ENCODE data around the gene EIF4A3.
A peak's percentile ranks its signal among the peaks of the same experiment; 100 is the strongest.

EIF4A3 gene

GRCh38 chr17:80147035-80147822 lies at the start of gene EIF4A3:
TSS of gene EIF4A3 (minus strand) at chr17:80147128. CDS start at chr17:80146961, 167 bp downstream.
- DNase-seq (ENCODE audit: low read depth in 2 of 2) = peak; percentile 91 to 94

- DNase-seq (ENCODE audit: low read depth in 2 of 2) = no peak
Measured at GRCh38 chr17:80196652-80197051, 49.7 kb upstream of the EIF4A3 start.

DNA sequence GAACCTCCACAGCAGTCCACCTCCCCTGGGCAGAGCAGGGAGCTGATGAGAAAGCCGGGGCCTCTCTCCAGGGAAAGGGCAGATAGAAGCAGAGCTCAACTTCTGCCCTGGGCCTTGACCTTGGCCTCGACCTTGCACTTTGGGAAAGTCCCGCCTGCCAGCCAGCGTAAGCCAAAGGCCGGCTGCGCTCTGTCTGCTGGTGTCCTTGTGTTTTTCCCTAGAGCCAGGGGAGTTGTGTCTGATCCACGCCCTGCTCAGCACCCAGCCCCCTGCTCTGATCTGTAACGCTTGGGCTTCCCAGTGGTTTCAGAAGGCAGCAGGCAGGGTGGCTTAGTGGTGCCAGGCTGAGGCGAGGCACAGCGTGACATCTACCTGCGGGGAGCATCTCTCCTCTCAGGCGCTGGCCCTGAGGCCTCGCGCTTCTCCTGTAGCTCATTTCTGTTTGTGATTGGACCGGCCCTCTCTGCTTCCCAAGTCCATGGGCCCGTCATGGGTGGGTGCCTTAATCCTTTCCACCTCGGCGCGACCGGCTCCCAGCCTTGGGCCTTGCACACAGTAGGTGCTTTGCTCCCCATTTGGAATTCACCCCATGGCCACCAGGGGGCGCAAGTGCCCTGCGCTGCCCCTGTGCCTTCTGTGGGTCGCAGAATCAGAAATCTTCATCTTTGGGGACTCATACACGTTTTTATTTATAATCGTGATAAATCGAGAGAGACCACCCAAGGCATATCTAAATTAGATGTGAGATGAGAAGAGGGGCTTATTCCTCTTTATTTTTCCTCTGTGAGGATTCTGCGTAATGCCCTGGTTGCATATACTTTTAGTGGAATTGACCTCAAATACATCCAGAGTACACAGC lies 49.0 kb upstream of the EIF4A3 start:
- peak; percentile 39 to 48 for DNase-seq (ENCODE audit: low read depth in 2 of 2)

DNA sequence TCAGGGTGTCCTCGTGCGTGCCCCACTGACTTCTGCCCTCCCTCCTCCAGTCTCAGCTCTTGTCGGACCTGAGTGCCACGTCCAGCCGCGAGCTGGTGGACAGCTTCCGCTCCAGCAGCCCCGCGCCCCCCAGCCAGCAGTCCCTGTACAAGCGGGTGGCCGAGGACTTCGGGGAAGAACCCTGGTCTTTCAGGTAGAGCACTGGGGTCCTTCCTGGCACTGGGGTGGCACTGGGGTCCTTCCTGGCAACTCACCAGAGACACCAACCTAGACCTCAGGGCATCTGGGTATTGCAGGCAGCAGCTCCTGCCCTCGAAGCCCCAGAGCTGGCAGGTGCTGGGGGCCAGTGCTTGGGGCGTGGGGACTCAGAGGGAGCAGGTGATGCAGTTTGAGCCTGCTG lies 48.2 kb upstream of the EIF4A3 start:
- no peak for DNase-seq (ENCODE audit: low read depth in 2 of 2)

GRCh38 chr17:80191865-80192661 lies 45.1 kb upstream of the EIF4A3 start:
- DNase-seq (ENCODE audit: low read depth in 2 of 2) = no peak

GRCh38 chr17:80191192-80191591 lies 44.3 kb upstream of the EIF4A3 start:
- no peak for DNase-seq (ENCODE audit: low read depth in 2 of 2)

- no peak for DNase-seq (ENCODE audit: low read depth in 2 of 2)
Measured at GRCh38 chr17:80190716-80191115, 43.8 kb upstream of the EIF4A3 start.

- DNase-seq (ENCODE audit: low read depth in 2 of 2) = no peak
Measured at GRCh38 chr17:80189611-80190010, 42.7 kb upstream of the EIF4A3 start.

GRCh38 chr17:80187515-80187941 lies 40.6 kb upstream of the EIF4A3 start:
- DNase-seq (ENCODE audit: low read depth in 2 of 2) = no peak

DNA sequence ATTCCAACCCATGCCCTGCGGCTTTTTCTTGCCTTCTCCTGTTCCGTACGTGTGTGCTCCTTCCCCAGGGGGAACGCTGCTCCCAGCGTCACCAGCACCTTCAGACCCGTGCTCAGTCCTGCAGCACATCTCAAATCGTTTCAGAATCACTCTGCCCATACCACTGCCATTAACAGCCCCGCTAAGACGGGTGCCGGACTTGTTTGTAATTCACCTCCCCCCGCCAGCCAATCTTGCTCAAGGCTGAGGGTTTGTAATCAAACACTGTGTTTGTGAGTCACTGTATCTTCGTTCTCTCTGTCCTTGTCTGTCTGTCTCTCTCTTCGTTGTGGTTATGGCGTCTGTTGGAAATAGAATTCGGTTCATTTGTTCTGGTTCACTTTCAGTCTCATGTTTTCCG lies 40.2 kb upstream of the EIF4A3 start:
- no peak for DNase-seq (ENCODE audit: low read depth in 2 of 2)

- DNase-seq (ENCODE audit: low read depth in 2 of 2) = no peak
Measured at GRCh38 chr17:80185968-80186367, 39.0 kb upstream of the EIF4A3 start.

DNA sequence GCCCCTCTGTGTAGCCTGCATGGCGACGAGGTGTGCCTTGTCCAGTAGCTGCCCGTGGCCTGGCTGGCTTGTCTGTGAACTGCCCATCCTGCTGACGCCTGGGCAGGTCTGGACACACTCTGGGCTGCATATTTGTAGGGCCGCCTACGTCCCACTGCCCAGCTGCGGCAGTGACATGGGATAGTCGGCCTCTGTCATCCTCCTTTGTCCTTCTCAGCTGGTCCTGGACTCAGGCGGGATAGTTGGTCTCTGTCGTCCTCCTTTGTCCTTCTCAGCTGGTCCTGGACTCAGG lies 37.4 kb upstream of the EIF4A3 start:
- DNase-seq (ENCODE audit: low read depth in 2 of 2) = no peak

DNA sequence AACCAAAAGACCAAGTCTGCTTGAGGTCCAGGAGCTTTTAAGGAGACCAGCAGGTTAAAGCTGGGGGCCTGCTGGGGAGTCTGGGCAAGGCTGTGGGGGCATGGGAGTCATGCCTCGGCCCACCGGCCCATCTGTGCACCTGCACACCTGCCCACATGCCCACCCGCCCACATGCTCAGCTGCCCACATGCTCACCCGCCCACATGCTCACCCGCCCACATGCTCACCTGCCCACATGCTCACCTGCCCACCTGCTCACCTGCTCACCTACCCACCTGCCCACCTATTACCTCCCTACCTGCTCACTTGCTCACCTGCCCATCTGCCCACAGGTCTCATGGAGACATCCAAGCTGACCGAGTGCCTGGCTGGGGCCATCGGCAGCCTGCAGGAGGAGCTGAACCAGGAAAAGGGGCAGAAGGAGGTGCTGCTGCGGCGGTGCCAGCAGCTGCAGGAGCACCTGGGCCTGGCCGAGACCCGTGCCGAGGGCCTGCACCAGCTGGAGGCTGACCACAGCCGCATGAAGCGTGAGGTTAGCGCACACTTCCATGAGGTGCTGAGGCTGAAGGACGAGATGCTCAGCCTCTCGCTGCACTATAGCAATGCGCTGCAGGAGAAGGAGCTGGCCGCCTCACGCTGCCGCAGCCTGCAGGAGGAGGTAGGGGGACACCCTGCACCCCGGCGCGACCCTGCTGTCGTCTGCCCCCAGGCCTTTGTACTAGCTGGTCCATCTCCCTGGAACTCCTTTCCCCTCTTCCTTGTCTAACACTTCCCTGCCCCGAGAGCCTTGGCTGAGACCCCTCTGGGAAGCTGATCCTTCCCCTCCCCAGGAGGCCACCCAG lies 36.9 kb upstream of the EIF4A3 start:
- DNase-seq (ENCODE audit: low read depth in 2 of 2) = no peak

DNA sequence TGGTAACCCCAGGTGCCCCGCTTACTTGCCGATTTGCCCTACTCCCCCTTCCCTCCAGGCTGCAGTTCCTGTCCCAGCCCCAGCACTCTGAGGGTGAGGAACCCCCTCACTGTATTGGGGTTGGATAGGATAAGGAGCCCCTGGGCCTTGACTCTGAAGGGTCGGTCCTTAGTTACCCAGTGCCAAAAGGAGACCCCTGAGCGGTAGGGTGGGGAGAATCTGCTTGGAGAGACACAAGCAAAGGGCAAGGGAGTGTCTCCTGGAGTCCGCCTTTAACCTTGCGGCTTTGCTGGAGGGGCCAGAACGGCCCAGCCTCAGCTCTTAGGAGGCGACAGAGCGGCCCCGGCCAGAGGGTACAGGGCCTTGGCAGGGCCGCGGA lies 35.9 kb upstream of the EIF4A3 start:
- DNase-seq (ENCODE audit: low read depth in 2 of 2) = no peak

DNA sequence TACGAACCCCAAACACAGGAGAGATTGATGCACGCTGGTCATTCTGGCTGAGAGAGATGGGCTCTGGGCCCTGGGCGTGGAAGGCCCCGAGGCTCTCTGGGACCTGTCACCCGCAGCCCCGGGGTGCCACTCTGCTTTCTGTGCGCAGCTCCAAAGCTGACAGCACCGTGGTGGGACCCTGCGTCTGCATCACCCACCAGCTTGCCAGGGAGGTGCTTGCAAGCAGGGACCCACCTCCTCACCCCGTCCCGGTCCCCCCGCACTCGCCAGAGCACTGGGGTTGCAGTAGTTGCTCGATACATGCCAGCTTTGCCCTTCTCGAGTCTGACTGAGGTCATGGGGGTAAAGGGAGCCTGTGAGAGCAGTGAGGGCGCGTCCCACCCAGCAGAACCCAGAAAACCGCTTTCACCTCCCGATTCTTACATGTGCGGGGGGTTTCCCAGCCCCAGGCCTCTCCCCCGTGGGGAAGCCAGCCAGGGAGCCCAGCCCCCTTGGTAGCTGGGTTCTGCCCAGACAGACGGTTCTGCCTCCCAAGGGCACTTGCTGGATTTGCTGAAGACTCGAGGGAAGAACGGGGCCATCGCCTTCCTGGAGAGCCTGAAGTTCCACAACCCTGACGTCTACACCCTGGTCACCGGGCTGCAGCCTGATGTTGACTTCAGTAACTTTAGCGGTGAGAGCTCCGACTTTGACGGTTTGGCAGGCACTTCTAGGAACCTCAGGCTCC lies 35.4 kb upstream of the EIF4A3 start:
- DNase-seq (ENCODE audit: low read depth in 2 of 2) = no peak

DNA sequence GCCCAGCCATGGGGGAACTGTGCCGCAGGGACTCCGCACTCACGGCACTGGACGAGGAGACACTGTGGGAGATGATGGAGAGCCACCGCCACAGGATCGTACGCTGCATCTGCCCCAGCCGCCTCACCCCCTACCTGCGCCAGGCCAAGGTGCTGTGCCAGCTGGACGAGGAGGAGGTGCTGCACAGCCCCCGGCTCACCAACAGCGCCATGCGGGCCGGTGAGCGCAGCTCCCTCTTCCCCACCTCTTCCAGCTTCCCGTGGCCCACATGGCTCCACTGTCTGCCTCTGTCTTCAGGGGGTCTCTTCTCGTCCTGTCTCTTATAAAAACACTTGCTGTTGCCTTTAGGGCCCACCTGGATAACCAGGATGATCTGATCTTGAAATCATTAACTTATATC lies 34.5 kb upstream of the EIF4A3 start:
- DNase-seq (ENCODE audit: low read depth in 2 of 2) = no peak

DNA sequence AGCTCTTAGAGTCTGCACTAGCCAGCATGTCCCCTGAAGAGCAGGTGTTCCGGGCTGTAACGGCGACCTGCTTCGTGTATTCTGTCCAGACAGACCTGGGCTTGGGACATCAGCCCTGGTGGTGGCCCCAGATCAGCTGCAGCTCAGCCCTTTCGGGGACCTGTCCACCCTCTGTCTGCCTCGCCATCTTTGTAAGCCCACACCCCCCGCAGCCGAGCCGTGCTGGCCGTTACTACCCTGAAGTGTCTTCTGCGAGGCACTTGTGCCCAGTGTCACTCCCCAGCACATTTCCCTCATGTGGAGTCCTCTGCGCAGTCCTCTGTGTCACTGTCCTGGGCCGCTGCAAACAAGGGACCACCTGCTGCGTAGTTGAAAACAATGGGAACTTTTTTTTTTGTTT lies 33.3 kb upstream of the EIF4A3 start:
- no peak for DNase-seq (ENCODE audit: low read depth in 2 of 2)

GRCh38 chr17:80177986-80178595 lies 31.2 kb upstream of the EIF4A3 start:
- no peak for DNase-seq (ENCODE audit: low read depth in 2 of 2)

- no peak for DNase-seq (ENCODE audit: low read depth in 2 of 2)
Measured at GRCh38 chr17:80176757-80177156, 29.8 kb upstream of the EIF4A3 start.

GRCh38 chr17:80173916-80174315 lies 27.0 kb upstream of the EIF4A3 start:
- DNase-seq (ENCODE audit: low read depth in 2 of 2) = no peak
